Body of pancreas (tissue), 4 donors: ENCODE measurements around the gene CKB. TPM values are rescaled to one million over a fixed set of nuclear protein-coding genes. Genes with fewer than 3 reads are reported as not detected.

Source experiments
- ATAC-seq: fragments of 150-250 bp; one replicate; pipeline ENCODE4 v1.9.1; 2016
- DNase-seq, 4 donors: peaks; one replicate each; pipeline ENCODE4 v3.0.0-alpha.2; 2019
- H3K27ac ChIP-seq, 4 donors: fragments of 200-600 bp; sonication (generic); 1 replicate in 3 of 4; 2 replicates in 1 of 4; pipeline versions ENCODE4 v1.5.1 to v1.6.1; 2016 to 2019; ENCODE audit warnings: mild to moderate bottlenecking in 1 of 4, mixed read lengths in 1 of 4, moderate library complexity in 1 of 4
- H3K27me3 ChIP-seq, 2 donors: fragments of 200-600 bp; sonication (generic); one replicate each; pipeline ENCODE4 v1.6.0; 2016; ENCODE audit warnings: mild to moderate bottlenecking in 1 of 2
- H3K36me3 ChIP-seq, 2 donors: fragments of 200-600 bp; sonication (generic); replicated peaks in 1 of 2; 2 replicates each; pipeline ENCODE4 v1.5.1; 2016; ENCODE audit warnings: low read depth in 2 of 2; ENCODE audit not compliant: insufficient read depth in 1 of 2
- H3K4me1 ChIP-seq: fragments of 200-600 bp; sonication (generic); one replicate; pipeline ENCODE4 v1.6.0; 2016
- H3K4me3 ChIP-seq, 2 donors: fragments of 200-600 bp; sonication (generic); 1 replicate in 1 of 2; 2 replicates in 1 of 2; pipeline ENCODE4 v1.5.1; 2016 to 2019
- H3K9me3 ChIP-seq, 3 donors: fragments of 200-600 bp; sonication (generic); 1 replicate in 2 of 3; 2 replicates in 1 of 3; pipeline ENCODE4 v1.5.1; 2016
- POLR2A ChIP-seq, 3 donors: fragments of 450-650 bp; IDR thresholded peaks; one replicate each; pipeline ENCODE4 v1.6.1; 2016; ENCODE audit warnings: antibody characterized with exemption in 3 of 3, mild to moderate bottlenecking in 2 of 3
- WGBS, 2 donors: methylation state at CpG; one replicate each; pipeline ENCODE4 v1.1.5; 2017; 5-methylcytosine and 5-hydroxymethylcytosine counted together
- intact Hi-C: fragments of 100-400 bp; cut with DNase I; formaldehyde crosslinking; loops from one replicate; pipeline ENCODE4 v1.15.1; 2023
- total RNA-seq, 2 donors: library from RNA; depleted of rRNA; stranded (reverse); fragments of >200 nt; gene quantifications; one replicate each; pipeline ENCODE4 v1.1.0, GENCODE V29; 2016
- TF ChIP-seq, protein P1 (sequence below), 7 experiments: fragments of 450-650 bp in 4 of 7; fragments of 200-600 bp in 3 of 7; sonication (generic) in 3 of 7; IDR thresholded peaks; one replicate each; pipeline ENCODE4 v1.5.1; 2016 to 2019; ENCODE audit warnings: antibody characterized with exemption in 7 of 7

CKB gene
- total RNA-seq, 2 donors from 2014 or later: 92.1 to 146 TPM

- TF ChIP-seq, protein P1, sequence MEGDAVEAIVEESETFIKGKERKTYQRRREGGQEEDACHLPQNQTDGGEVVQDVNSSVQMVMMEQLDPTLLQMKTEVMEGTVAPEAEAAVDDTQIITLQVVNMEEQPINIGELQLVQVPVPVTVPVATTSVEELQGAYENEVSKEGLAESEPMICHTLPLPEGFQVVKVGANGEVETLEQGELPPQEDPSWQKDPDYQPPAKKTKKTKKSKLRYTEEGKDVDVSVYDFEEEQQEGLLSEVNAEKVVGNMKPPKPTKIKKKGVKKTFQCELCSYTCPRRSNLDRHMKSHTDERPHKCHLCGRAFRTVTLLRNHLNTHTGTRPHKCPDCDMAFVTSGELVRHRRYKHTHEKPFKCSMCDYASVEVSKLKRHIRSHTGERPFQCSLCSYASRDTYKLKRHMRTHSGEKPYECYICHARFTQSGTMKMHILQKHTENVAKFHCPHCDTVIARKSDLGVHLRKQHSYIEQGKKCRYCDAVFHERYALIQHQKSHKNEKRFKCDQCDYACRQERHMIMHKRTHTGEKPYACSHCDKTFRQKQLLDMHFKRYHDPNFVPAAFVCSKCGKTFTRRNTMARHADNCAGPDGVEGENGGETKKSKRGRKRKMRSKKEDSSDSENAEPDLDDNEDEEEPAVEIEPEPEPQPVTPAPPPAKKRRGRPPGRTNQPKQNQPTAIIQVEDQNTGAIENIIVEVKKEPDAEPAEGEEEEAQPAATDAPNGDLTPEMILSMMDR (IDR thresholded peaks at IDR 0.05): no peak
- TF ChIP-seq POLR2A (IDR thresholded peaks at IDR 0.05): no peak
- Histone ChIP-seq H3K27ac (no peak overlapping the region), H3K27me3 (no peaks in the 10 kb centered on the region), H3K4me1 (peaks cover 4% of the 10 kb centered on the region), H3K36me3 (peaks cover 0 to 12% of the 10 kb centered on the region in 2 donors), H3K9me3 (no peaks in the 10 kb centered on the region), H3K4me3 (no peak overlapping the region)
- intact Hi-C loops: no loop called here
- WGBS, 2 donors: 94 to 97% methylated on average over 6 of the region's 6 CpGs
- ATAC-seq (no peak), DNase-seq (no peak)
Measured at GRCh38 chr14:103488071-103488470, 34.6 kb downstream of the CKB start.

- no peaks in the 10 kb centered on the region for H3K9me3 ChIP-seq
- H3K27me3 ChIP-seq: no peaks in the 10 kb centered on the region
- H3K27ac ChIP-seq: no peak overlapping the region
- TF ChIP-seq POLR2A (IDR thresholded peaks at IDR 0.05): no peak
- TF ChIP-seq, protein P1 (IDR thresholded peaks at IDR 0.05): no peak
- WGBS, 2 donors: 64 to 68% methylated on average over 2 of the region's 2 CpGs
- peaks cover 4% of the 10 kb centered on the region for H3K4me1 ChIP-seq
- H3K4me3 ChIP-seq: no peak overlapping the region
- peaks cover 0 to 14% of the 10 kb centered on the region in 2 donors for H3K36me3 ChIP-seq
- ATAC-seq: no peak
- no peak for DNase-seq
- intact Hi-C loops: no loop called here
Measured at GRCh38 chr14:103485504-103485903, 37.1 kb downstream of the CKB start.

DNA sequence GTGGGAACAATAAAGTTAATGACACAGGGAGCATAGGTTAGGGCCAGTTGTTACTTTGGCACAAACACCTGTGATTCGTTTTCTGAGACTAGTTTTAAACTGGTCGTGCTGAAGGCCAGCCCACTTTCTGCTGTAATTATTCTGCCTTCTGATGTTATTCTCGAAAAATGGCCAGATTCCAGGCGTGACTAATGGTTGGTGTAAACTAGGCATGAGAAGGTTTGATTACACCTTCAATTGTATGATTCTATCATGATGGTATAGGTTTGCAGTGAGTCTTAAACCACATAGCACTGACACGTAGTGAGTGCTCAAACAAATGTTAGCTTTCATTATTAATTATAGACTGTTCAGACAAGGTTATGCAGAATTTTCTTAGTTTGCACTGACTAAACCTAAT, 39.0 kb downstream of the CKB start:
- peaks cover 4% of the 10 kb centered on the region for H3K4me1 ChIP-seq
- ATAC-seq: no peak
- H3K4me3 ChIP-seq: no peak overlapping the region
- TF ChIP-seq, protein P1 (IDR thresholded peaks at IDR 0.05): no peak
- TF ChIP-seq POLR2A (IDR thresholded peaks at IDR 0.05): no peak
- intact Hi-C loops: no loop called here
- peak in 3 of 4 donors; percentile 11 to 66 (median 26) for DNase-seq
- H3K36me3 ChIP-seq: peaks cover 0 to 15% of the 10 kb centered on the region in 2 donors
- H3K9me3 ChIP-seq: no peaks in the 10 kb centered on the region
- peak overlapping the region in 1 of 4 donors; percentile 6 for H3K27ac ChIP-seq
- no peaks in the 10 kb centered on the region for H3K27me3 ChIP-seq
- 36 to 48% methylated on average over 5 of the region's 5 CpGs for WGBS, 2 donors

DNA sequence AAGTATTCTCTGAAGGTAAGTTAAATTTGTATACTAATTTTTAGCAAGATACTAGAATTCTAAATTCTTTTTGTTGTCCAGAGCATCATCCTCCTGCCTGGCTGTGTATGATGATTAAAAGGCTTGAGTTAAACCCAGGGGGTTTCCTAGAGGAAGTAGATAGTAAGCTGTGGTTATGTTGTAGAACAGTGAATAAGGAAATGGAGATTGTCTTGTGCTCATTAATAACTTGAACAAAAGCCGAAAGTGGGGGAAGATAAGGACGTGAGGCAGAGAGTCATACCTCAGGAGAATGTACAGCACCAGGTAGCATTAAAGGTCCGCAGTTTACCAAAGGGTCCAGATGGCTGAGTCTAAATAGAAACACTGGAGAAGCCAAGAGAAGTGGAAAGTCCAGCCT, 42.0 kb downstream of the CKB start:
- Histone ChIP-seq H3K27ac (no peak overlapping the region), H3K4me3 (no peak overlapping the region), H3K27me3 (no peaks in the 10 kb centered on the region), H3K9me3 (no peaks in the 10 kb centered on the region), H3K4me1 (peaks cover 4% of the 10 kb centered on the region), H3K36me3 (peaks cover 0 to 16% of the 10 kb centered on the region in 2 donors)
- WGBS, 2 donors: 68 to 87% methylated on average over 3 of the region's 3 CpGs
- DNase-seq (no peak), ATAC-seq (no peak)
- intact Hi-C loops: no loop called here
- TF ChIP-seq POLR2A (IDR thresholded peaks at IDR 0.05): no peak
- TF ChIP-seq, protein P1 (IDR thresholded peaks at IDR 0.05): no peak

GRCh38 chr14:103476631-103477030, 46.0 kb downstream of the CKB start:
- DNase-seq: no peak
- H3K9me3 ChIP-seq: no peaks in the 10 kb centered on the region
- no peak overlapping the region for H3K4me3 ChIP-seq
- no peak for ATAC-seq
- H3K27me3 ChIP-seq: no peaks in the 10 kb centered on the region
- intact Hi-C loops: no loop called here
- no peak for TF ChIP-seq POLR2A (IDR thresholded peaks at IDR 0.05)
- TF ChIP-seq, protein P1 (IDR thresholded peaks at IDR 0.05): no peak
- peaks cover 0 to 19% of the 10 kb centered on the region in 2 donors for H3K36me3 ChIP-seq
- 80 to 88% methylated on average over 5 of the region's 5 CpGs for WGBS, 2 donors
- H3K27ac ChIP-seq: no peak overlapping the region
- H3K4me1 ChIP-seq: no peaks in the 10 kb centered on the region
